Pancreas (tissue), 10 donors: ENCODE measurements around the gene FBLN1. TPM values are rescaled to one million over a fixed set of nuclear protein-coding genes. Genes with fewer than 3 reads are reported as not detected.

ENCODE experiments used
- ATAC-seq, 4 donors: fragments of 200-7000 bp; cut with Tn5 transposase; one replicate each; pipeline versions ENCODE4 v1.8.0 to v1.9.1; 2020; ENCODE audit warnings: mild to moderate bottlenecking in 4 of 4, moderate library complexity in 4 of 4
- DNase-seq, 6 donors: peaks; one replicate each; pipeline ENCODE4 v3.0.0-alpha.2; 2020
- FAIRE-seq: peaks from 2 replicates; lab custom pipeline; 2012; peaks lifted over from hg19 to GRCh38; lab: Jason Lieb, UNC
- H3K27ac ChIP-seq, 4 donors: fragments of 200-600 bp; sonication (generic); 1 replicate in 3 of 4; 2 replicates in 1 of 4; pipeline versions ENCODE4 v1.5.0 to v1.8.0; 2020
- H3K27me3 ChIP-seq, 4 donors: fragments of 200-600 bp; one replicate each; pipeline ENCODE4 v1.8.0; 2021
- H3K36me3 ChIP-seq, 3 donors: fragments of 200-600 bp; sonication (generic) in 1 of 3; one replicate each; pipeline versions ENCODE4 v1.5.0 to v1.8.0; 2020 to 2021
- H3K4me1 ChIP-seq, 3 donors: fragments of 200-600 bp; one replicate each; pipeline ENCODE4 v1.8.0; 2021
- H3K4me3 ChIP-seq, 4 donors: fragments of 200-600 bp; sonication (generic) in 2 of 4; one replicate each; pipeline versions ENCODE4 v1.5.0 to v1.8.0; 2020 to 2021
- H3K9me3 ChIP-seq, 4 donors: fragments of 200-600 bp; one replicate each; pipeline ENCODE4 v1.8.0; 2021
- WGBS, 2 donors: extraction: QIAGEN DNeasy Blood & Tissue Kit; methylation state at CpG; one replicate each; pipeline ENCODE4 v1.1.7; 2013; 5-methylcytosine and 5-hydroxymethylcytosine counted together
- intact Hi-C, 3 donors: fragments of 100-400 bp; cut with DNase I; formaldehyde crosslinking; loops; one replicate each; pipeline versions ENCODE4 v1.11.1 to v1.14.2; 2022
- polyA plus RNA-seq, 2 donors: library from polyadenylated mRNA; stranded (reverse); fragments of 200-250 nt; gene quantifications; one replicate each; pipeline ENCODE4 v1.2.3, GENCODE V29; 2013
- total RNA-seq, 6 donors: library from RNA; stranded (reverse); fragmentation: NEBNext Ultra II Directional in 4 of 6; extraction: Animal tissue kit (Norgen Biotek cat#: 25700) in 4 of 6; gene quantifications; one replicate each; pipeline versions ENCODE4 v1.2.1 to v1.2.4, GENCODE V29; 2021 to 2023
- TF ChIP-seq, protein P1 (sequence below), 4 donors: fragments of 200-600 bp; sonication (generic) in 3 of 4; IDR thresholded peaks; one replicate each; pipeline versions ENCODE4 v1.5.0 to v1.8.0; 2021; ENCODE audit warnings: antibody characterized with exemption in 4 of 4
- donor health status: healthy with polysubstance abuse.
- donor health status: DM: no; HTN: no; CAD: no; lungs with moderate emphysema.
- donor health status: DM: no; HTN: no; CAD: no.
- donor health status: control.
- donor health status: control.
- donor health status: Bipolar disorder and iron deficiency.
- donor health status: DM: yes; HTN: yes; CAD: no.
- donor health status: DM: no; HTN: no; CAD: no.
- donor health status: DM: no; HTN: no; CAD: no.
- donor health status: DM: yes; HTN: yes; CAD: no.

FBLN1 gene
- total and polyA plus RNA-seq, 8 donors, result 12.0 to 114 (median 21.5) TPM

DNA sequence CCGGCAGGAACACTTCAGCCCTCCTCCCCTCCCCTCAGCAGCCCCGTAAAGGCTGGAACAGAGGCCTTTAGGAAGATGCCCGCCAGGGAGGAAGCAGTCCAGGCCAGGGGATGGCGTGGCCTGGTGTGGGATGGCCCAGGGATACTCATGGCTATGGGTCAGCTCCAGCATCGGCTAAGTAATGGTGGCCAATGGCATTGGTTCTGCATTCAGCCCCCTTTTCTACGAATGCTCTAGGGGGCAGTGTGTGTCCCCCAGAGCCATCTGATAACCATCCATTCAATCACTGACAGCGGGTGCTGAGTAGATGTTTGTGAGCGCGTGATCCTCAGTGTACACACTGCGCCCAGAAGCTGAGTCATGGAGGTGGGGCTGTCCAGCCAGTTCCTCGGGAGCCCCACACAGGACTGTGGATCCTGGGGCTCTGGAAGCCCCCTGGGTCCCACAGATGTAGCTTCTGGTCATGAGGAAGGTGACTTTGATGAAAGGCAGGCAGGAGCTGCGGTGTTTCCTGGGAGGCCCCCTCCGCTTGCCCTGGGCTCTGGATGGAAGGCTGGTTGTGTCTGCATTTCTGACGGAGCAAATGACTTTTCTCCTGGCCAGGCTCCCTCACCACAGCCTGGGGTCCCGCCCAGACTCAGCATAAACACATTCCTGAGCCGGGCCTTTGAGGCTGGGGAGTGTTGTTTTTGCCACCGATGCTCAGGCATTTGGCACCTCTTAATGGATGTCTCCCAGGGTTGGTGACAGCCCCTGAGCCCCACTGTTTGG is 46.5 kb downstream of the FBLN1 start:
- FAIRE-seq (no peak), DNase-seq (no peak), ATAC-seq (peak in 3 of 4 donors; percentile 19 to 40 (median 37))
- Histone ChIP-seq H3K27ac (no peak overlapping the region), H3K4me1 (peaks cover 0 to 10% (median 0%) of the 10 kb centered on the region in 3 donors), H3K9me3 (no peaks in the 10 kb centered on the region), H3K36me3 (no peaks in the 10 kb centered on the region), H3K4me3 (no peak overlapping the region), H3K27me3 (no peaks in the 10 kb centered on the region)
- intact Hi-C loops, result no loop called here
- TF ChIP-seq, protein P1, sequence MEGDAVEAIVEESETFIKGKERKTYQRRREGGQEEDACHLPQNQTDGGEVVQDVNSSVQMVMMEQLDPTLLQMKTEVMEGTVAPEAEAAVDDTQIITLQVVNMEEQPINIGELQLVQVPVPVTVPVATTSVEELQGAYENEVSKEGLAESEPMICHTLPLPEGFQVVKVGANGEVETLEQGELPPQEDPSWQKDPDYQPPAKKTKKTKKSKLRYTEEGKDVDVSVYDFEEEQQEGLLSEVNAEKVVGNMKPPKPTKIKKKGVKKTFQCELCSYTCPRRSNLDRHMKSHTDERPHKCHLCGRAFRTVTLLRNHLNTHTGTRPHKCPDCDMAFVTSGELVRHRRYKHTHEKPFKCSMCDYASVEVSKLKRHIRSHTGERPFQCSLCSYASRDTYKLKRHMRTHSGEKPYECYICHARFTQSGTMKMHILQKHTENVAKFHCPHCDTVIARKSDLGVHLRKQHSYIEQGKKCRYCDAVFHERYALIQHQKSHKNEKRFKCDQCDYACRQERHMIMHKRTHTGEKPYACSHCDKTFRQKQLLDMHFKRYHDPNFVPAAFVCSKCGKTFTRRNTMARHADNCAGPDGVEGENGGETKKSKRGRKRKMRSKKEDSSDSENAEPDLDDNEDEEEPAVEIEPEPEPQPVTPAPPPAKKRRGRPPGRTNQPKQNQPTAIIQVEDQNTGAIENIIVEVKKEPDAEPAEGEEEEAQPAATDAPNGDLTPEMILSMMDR (IDR thresholded peaks at IDR 0.05), result no peak
- WGBS, 2 donors, result 62 to 69% methylated on average over 17 of the region's 17 CpGs

DNA sequence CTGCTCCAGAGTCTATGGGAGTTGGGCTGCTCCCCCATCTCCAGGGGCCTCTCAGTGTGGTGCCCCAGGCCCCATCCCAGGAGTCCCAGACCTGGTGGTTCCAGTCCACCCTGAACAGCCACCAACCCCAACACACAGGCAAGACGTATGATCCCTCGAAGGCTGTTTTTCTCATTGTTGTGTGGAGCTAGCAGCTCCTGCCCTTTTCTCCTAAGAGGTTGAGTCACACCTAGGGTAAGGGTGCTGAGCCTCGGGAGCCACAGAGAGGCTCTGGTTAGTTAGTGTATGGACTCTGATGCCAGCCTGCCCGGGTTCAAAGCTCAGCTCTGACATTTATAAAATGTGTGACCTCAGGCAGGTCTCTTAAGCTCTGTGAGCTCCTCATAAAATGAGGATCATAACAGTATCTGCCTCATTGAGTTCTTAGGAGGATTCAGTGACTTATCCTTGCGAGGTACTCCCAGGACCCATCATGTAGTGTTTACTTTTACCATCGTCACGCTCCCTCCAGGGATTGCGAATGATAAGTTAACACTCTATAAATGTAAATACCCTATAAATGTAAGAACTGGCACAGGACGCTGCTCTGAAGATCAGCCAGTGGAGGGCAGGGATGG is 47.2 kb downstream of the FBLN1 start:
- DNase-seq, result no peak
- Histone ChIP-seq H3K36me3 (no peaks in the 10 kb centered on the region), H3K27me3 (no peaks in the 10 kb centered on the region), H3K4me3 (no peak overlapping the region), H3K27ac (no peak overlapping the region), H3K9me3 (no peaks in the 10 kb centered on the region), H3K4me1 (peaks cover 0 to 10% (median 0%) of the 10 kb centered on the region in 3 donors)
- TF ChIP-seq, protein P1 (IDR thresholded peaks at IDR 0.05), result no peak
- FAIRE-seq, result no peak
- no peak for ATAC-seq
- intact Hi-C loops, result loop anchor here in 2 of 3 donors (5.0 kb wide), 2 partner anchors 108 to 283 kb away; no protein-coding TSS in a partner anchor
- 80 to 89% methylated on average over 9 of the region's 9 CpGs for WGBS, 2 donors

DNA sequence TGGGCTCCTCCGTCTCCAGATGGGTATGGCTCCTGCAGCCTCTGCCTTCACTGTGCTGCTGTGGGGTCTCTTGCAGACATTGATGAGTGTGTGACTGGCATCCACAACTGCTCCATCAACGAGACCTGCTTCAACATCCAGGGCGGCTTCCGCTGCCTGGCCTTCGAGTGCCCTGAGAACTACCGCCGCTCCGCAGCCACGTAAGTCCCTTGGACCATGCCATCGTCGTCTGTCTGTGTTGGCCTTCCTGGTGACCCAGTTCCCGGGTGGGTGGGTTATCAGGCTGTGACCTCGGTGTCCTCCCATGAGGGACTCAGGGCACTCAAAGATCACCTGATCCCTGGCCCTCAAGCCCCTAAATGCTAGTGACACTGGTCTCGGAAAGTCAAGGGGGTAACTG is 47.7 kb downstream of the FBLN1 start:
- ATAC-seq (no peak), FAIRE-seq (no peak), DNase-seq (no peak)
- Histone ChIP-seq H3K9me3 (no peaks in the 10 kb centered on the region), H3K36me3 (no peaks in the 10 kb centered on the region), H3K27ac (no peak overlapping the region), H3K27me3 (no peaks in the 10 kb centered on the region), H3K4me1 (peaks cover 0 to 10% (median 0%) of the 10 kb centered on the region in 3 donors), H3K4me3 (no peak overlapping the region)
- intact Hi-C loops, result loop anchor here in 2 of 3 donors (5.0 kb wide), 2 partner anchors 108 to 283 kb away; no protein-coding TSS in a partner anchor
- TF ChIP-seq, protein P1 (IDR thresholded peaks at IDR 0.05), result no peak
- 87 to 90% methylated on average over 14 of the region's 14 CpGs for WGBS, 2 donors

DNA sequence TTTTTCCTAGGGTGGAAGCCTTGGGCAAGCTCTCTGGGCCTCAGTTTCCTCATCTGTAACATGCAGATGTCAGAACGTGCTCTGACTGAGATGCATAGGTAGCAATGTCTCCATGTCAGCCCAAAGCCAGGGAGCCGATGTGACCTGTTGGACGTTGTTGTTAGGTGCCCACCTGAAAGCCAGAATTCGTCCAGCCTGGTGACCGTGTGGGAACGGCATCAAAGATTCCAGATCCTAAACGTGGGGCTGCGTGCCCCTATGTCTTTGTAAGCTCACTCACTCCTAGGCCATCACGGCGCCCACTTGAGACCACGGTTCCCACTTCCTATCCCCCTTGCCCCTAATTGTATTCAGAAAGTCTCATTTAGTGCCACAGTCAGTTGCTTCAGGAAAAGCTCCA is 48.2 kb downstream of the FBLN1 start:
- Histone ChIP-seq H3K27ac (no peak overlapping the region), H3K36me3 (no peaks in the 10 kb centered on the region), H3K27me3 (no peaks in the 10 kb centered on the region), H3K4me3 (no peak overlapping the region), H3K4me1 (peaks cover 0 to 10% (median 0%) of the 10 kb centered on the region in 3 donors), H3K9me3 (no peaks in the 10 kb centered on the region)
- FAIRE-seq (no peak), DNase-seq (no peak), ATAC-seq (no peak)
- WGBS, 2 donors, result 78 to 79% methylated on average over 11 of the region's 11 CpGs
- intact Hi-C loops, result loop anchor here in 2 of 3 donors (5.0 kb wide), 2 partner anchors 109 to 284 kb away; no protein-coding TSS in a partner anchor
- TF ChIP-seq, protein P1 (IDR thresholded peaks at IDR 0.05), result no peak
